Muscle of arm (tissue), 12 donors: ENCODE data around the gene IL22RA2. TPM values are rescaled to one million over a fixed set of nuclear protein-coding genes. Genes with fewer than 3 reads are reported as not detected.

Experiments used
- DNase-seq: peaks from one replicate; pipeline ENCODE4 v3.0.0-alpha.2; 2013
- polyA plus RNA-seq, 12 donors: library from polyadenylated mRNA; unstranded; fragments of 120-200 nt; gene quantifications; one replicate each; pipeline ENCODE4 v1.2.1, GENCODE V29; 2013; ENCODE audit not compliant: insufficient read length in 12 of 12

Gene IL22RA2
- polyA plus RNA-seq, 12 donors = 0.37 to 1.3 (median 0.39) TPM; not detected in 9

DNA sequence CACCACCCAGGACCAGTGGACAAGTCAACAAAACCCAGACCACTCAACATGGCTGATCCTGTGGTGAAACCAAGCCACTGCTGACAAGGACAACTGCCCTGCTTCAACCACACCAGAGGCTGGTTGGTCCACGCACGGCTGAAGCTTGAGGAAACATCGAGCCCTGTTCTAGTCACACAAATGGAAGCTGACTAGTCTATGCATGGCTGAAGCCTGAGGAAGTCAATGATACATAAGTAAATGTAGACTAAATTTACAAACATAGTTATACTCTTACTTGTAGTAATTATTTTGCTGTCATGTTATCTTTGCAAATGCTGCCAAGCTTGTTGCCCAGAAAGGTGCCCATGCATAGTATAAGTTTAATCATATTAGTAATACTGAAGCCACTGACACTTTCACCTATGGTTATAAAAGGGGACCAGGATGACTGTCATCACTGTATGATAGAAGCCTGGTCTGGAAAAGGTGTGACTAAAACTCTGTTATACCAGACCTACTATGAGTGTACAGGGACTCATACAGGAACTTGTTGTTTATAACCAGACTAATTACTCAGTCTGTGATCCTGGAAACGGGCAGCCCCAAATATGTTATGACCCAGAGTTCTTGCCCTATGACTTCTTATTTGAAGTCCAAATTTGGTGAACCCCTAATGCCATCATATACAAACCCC, 5.6 kb downstream of the IL22RA2 start:
- DNase-seq = no peak

GRCh38 chr6:137166247-137167098, 7.0 kb downstream of the IL22RA2 start:
- no peak for DNase-seq

DNA sequence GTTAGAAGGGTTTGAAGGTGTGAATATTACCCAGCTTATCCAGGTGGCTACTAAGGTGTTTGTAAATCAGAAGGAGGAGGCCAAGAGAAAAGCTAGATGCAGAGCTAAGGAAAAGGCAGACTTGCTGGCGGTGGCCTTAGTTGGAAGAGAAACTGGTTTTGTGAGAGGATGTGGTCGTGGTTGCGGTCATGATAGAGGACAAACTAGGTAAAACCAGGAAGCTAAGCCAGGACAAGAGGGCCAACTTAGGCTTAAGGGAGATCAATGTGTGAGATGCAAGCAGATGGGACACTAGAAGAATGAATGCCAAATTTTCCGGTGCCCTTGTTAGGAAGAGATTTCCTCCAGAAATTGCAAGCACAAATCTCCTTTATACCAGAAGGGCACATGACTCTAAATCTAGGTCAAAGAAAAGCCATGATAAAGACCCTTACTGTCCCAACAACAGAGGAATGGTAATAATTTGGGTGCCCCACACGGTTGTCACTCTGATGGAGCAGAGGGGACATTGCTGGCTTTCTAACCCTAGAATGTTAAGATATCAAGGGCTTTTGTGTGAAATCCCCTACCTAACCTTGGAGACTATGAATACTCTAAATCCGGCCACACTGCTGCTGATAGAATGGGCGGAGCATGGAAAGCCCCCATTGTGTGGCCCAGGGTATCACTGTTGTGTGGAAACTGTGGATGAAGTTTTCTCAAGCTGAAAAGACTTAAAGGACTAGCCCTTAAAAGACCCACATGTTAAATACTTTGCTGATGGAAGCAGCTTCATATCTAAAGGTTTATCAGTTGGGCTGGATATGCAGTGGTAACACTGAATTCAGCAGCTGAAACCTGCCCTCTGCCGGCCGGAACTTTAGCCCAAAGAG, 7.8 kb downstream of the IL22RA2 start:
- no peak for DNase-seq

DNA sequence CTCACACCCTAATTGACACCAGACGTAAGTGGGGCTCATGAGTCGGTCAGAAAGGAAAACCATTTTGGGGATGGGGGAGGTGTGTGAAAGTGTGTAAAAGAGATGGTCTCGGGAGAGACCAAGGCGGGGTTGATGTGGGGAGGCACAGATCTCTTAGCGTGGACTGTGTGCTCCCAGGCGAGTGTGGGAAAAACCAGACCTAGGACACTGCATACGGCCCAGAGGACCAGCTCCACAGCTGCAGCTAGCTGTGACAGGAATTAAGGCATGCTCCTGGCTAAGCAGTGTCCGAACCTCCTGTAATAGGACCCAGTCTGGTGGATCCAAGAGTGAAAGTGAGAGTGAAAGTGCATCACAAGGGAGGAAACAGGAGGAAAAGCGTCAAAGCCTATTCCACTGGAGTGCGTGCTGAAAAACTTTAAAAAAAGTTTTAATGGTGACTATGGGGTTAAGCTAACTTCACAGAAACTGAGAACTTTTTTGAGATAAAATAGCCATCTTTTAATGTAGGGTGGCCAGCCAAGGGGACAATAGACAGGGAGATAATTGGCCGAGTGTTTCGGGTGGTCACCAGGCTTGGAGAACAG, 9.6 kb downstream of the IL22RA2 start:
- no peak for DNase-seq

DNA sequence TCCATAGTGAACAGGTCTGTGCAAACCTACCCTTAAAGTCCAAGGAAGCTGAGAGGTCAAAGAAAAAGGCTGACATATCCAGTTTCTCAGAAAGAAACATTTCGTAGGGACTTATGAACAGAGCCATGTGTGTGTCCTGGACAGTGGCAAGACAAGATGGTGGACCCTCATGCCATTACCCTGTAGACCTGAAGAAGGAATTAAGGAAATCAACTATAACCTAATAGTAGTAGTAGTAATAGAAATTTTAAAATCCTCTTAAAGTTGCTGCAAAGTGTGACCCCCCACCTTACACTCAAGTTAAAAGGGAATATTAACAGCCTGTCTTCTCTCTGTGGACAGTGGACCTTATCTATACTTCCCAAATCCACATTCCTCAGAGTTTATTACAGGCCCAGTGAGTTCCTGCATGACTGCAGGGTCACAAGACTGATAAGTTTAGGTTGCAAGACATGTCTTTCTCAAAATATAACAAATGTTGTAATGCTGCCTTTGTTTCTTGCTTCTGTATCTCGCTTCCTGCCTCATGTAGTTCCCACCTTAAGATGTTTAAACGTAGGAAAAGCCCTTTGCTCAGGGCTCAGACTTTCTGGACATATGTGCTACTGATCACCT, 10.6 kb downstream of the IL22RA2 start:
- no peak for DNase-seq

GRCh38 chr6:137161949-137162348, 11.5 kb downstream of the IL22RA2 start:
- no peak for DNase-seq

DNA sequence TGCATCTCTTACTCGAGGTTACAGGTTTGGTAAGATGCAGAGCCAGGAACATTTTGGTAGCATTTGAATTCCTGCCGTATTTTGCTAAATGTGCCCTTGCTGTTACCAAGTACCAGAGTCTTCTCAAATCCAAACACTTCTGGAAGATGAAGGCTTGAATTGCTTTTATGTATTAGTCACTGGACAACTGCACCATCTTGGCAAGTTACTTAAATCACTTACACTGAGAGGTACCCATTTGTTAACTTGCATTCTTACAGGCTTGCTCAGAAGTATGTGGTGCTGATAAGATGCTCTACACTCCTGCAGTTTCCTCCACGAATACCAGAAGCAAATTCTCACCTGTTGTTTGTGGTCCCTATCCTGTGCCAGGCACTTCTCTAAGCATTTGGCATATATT, 12.7 kb downstream of the IL22RA2 start:
- DNase-seq = no peak

- no peak for DNase-seq
These were observed 13.5 kb downstream of the IL22RA2 start for GRCh38 chr6:137159912-137160311.

GRCh38 chr6:137157601-137158000, 15.8 kb downstream of the IL22RA2 start:
- peak; percentile 15 for DNase-seq

DNA sequence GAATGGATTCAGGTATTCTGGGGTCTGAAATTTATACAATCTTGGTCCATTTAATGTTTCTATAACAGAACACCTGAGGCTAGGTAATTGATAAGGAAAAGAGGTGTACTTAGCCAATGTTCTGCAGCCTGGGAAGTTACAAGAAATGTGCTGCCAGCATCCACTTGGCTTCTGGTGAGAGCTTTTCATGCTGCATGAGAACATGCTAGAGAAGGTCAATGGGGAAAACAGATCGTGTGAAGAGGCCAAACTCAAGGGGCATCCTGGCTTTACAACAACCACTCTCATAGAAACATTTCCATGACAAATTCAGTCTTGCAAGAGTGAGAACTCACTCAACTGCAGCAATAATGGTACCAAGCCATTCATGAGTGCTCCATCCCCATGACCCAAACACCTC, 16.8 kb downstream of the IL22RA2 start:
- no peak for DNase-seq

- DNase-seq = no peak
These were observed 17.6 kb downstream of the IL22RA2 start for GRCh38 chr6:137155830-137156229.

DNA sequence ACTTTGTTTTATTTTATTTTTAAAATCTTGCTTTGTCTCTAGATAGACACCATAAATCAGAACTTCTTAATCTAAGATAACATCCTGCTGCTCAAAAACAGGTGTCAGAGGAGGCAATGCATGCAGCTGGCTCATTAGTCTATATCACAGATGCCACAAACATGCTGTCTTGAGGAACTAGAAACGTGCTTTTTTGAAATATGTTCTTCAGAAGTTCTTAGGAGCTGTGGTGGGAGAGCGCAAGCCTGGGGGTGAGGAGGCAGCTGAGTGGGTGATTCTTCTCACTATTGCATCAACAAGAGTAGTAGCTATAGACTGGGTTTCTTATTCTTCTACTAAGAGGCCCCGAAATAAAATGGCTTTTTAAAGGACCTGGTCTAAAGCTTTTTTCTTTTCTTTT, 23.4 kb downstream of the IL22RA2 start:
- DNase-seq = no peak

GRCh38 chr6:137149035-137149393, 24.4 kb downstream of the IL22RA2 start:
- DNase-seq = no peak

- no peak for DNase-seq
These were observed 25.0 kb downstream of the IL22RA2 start for GRCh38 chr6:137148306-137149034.

GRCh38 chr6:137147195-137147594, 26.2 kb downstream of the IL22RA2 start:
- DNase-seq = no peak

GRCh38 chr6:137146206-137146605, 27.2 kb downstream of the IL22RA2 start:
- DNase-seq = no peak

DNA sequence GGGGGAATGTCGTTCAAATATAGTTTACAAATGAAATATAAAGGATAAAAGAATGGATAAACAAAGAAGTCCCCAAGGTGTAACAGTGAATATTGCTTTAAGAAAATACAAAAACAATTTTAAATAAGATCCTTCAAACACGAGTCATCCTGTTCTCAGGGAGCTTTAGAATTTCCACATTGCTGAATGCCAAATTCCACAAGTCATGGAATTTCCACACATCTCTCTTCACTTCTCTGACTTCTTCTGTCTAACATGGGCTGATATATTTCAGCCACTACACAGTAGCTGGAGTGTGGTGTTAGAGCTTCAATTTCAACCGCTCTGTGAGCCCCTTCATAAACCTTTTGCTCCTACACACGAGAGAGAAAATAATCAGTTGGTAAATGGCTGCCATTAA, 28.0 kb downstream of the IL22RA2 start:
- no peak for DNase-seq

- DNase-seq = no peak
These were observed 37.4 kb downstream of the IL22RA2 start for GRCh38 chr6:137136065-137136464.

- DNase-seq = no peak
These were observed 39.0 kb downstream of the IL22RA2 start for GRCh38 chr6:137134483-137134882.

DNA sequence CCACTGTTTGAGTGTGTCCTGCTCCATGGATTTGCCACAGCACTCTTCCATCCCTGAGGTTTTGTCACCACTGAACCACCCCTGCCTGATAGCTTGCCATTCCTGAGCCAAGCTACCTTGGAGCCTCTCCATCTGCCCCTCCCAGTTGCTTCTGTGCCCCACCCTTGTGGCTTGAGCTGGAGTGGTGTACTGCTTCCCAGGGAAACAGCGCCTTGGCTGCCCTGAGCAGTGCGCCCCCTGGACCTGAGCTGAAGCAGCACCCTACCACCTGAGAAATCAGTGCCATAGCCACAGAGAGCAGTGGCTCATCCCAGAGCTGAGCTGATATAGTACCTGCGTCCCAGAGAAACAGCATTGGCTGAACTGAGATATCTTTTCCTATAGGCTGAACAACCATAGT, 40.3 kb downstream of the IL22RA2 start:
- DNase-seq = no peak
